Activated CD4-positive, alpha-beta T cell treated with anti-CD3 and anti-CD28 coated beads, Interleukin-2, Interleukin-4, amounts not matched to agents 100 ng/mL and 50 ng/mL, durations not matched to agents 16 hours and 8 hours (primary cell): ENCODE measurements around the gene GLDC.
"Not testable (repeated sequence)": the region's sequence is repeated elsewhere in the genome, so short reads cannot be mapped to it uniquely, and the experiment has no call there.

Experiments used
- DNase-seq: peaks from one replicate; pipeline ENCODE4 v3.0.0-alpha.2; 2020; ENCODE audit warnings: low spot score

GLDC gene

DNA sequence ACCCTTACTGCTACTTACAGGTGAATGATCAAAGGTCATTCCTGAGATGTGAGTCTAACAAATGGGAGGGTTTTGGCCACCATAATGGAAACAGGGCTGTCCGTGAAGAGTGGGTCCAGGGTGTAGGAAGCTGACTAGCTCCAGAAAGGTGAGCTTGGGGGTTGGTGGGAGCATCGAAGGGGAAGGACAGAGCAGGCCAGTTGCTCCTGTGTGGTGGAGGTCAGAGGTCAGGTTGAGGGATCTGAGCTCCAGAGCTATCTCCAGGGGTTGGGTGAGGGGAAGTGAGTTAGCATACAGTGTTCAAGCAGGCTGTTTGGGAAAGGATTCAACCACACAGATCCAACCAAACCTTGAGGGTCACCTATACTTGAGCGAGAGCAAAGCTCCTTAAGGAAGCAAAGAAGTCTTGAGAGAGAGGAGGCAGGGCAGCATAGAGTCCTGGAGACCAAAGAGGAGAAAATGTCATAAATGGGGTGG lies 18.7 kb upstream of the GLDC start:
- DNase-seq, result no peak

DNA sequence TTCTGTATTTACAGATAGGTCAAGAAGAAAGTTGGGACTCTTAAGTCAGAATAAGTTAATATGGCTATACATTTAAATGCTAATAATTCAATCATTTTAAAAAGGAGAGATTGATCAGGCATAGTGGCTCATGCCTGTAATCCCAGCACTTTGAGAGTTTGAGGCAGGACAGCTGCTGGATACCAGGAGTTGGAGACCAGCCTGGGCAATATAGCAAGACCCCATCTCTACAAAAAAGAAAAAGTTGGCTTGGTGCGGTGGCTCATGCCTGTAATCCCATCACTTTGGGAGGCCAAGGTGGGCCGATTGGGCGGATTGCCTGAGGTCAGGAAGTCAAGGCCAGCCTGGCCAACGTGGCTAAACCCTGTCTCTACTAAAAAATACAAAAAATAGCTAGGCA lies 15.0 kb upstream of the GLDC start:
- DNase-seq, result no peak

DNA sequence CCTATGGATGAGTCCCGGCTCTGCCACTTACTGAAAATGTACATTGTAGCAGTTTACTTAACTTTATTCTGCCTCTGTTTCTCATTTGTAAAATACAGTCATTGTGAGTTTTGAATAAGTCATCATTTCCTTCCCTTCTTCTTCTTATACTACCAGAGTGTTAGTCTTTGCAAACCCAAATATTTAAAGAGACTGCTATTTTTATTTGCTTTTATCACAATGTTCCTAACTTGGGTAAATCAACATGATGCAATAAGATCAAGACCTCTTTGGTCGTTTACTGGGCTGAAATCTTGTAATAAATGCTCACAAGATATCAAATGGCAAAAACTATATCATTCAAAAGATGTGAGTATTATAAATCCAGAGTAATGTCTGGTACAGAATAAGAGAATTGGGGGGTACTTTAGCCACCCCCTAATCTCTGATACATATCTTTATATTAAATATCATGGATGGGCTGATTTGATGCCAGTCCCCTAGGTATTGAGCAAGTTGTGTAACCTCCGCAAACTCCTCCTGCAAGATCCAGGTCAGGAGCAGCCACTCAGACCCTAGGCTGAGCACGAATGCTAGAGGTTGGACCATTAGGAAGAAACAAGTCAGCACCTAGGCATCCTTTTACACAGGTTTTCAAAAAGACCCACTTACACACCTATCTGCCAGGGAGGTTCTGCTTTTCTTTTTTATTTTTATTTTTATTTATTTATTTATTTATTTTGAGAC lies 13.3 kb upstream of the GLDC start:
- no peak for DNase-seq

DNA sequence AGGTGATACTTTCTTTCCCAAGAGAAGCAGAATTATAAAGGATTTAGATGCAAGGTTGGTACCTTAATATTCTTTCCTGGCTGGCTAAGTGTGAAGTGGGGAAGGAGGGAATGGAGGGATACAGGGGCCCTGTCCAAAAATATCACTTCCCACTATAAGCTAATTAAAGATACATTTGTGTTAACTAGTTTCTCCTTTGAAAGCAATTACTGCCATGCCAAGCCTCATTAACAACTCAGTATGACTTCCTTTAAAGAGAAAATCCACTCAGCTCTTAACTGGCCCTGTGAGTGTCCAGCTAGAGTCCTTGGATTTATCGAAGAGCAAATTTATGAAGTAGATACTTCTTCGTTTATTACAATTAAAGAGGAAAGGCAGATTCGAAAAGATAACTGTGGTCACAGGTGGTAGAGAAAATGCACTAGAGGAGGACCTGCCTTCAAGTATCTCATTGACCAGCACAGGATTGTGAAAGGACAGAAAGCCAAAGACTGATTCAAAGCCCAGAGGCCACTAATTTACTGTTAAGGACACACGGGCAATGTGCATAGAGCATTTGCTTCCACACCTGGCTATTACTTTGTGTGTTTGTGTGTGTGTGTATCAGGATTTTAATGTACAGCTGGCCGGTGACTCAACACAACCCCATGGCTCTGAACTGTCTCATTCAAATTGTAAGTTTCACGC lies 11.2 kb upstream of the GLDC start:
- no peak for DNase-seq

DNA sequence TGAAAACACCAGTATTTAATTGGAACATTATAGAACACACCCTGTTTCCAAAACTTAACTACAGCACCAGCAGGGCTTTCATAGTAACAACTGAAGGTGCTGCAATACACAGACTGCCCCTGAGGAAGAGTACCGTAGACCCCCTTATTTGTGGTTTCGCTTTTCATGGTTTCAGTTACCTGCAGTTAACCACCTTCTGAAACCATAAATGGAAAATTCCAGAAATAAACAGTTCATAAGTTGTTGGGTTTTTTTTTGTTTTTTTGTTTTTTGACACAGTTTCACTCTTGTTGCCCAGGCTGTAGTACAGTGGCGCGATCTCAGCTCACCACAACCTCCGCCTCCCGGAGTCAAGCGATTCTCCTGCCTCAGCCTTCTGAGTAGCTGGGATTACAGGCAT lies 9.5 kb upstream of the GLDC start:
- no peak for DNase-seq

DNA sequence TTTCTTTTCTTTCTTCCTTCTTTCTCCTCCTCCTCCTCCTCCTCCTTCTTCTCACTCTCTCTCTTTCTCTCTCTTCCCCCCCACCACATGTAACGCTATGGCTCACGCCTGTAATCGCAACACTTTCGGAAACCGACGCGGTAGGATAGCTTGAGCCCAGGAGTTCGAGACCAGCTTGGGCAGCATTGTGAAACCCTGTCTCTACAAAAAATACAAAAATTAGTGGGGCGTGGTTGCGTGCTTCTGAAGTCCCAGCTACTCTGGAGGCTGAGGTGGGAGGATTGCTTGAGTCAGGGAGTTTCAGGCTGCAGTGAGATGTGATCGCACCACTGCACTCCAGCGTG lies 736 bp upstream of the GLDC start:
- DNase-seq, result peak; percentile 50

DNA sequence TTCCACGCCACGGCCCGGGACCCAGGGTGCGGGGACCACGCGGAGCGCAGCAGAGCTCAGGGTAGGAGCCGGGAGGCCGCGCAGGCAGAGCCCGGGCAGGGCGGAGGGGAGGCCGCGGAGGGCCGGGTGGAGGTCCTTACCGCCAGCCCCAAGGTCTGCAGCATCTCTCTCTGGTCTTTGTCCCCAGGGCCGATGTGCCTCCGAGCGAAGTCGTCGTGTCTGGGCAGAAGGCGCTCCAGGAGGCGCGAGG lies 499 bp downstream of the GLDC start:
- DNase-seq, result peak; percentile 4

DNA sequence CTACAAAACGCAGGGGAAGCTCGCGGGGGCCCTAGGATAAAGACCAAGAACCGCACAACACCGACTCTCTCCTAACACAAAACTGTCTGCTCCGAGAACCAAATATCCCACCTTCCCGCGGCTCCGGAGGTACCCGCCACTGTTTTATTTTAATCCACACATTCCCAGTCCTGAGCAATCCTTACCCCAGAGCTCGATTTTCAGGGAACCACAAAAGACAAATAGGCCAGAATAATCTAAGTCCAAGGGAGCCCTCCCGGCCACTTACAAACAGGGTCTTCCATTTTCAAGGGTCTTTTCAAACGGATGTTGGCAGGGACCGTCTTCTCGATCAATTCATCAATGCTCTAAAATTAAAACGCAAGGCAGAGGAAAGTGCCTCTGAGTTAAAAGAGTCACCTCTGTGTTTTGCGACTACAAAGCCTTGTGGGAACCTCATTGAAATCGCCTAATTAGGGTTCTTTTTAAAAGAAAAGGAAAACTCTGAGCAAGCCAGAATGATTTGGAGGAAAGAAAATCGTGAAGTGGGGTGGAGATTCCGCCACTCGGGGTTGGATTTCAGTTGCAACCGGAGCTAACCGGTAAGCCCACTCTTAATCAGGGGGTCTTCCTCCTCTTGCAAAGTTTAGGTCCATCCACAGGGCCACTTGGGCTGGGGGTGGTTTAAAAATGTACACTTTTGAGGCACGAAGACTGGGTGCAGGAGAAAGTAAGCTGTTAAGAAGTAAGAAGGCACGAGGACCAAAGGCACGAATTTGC lies 1.0 kb downstream of the GLDC start:
- DNase-seq, result no peak

DNA sequence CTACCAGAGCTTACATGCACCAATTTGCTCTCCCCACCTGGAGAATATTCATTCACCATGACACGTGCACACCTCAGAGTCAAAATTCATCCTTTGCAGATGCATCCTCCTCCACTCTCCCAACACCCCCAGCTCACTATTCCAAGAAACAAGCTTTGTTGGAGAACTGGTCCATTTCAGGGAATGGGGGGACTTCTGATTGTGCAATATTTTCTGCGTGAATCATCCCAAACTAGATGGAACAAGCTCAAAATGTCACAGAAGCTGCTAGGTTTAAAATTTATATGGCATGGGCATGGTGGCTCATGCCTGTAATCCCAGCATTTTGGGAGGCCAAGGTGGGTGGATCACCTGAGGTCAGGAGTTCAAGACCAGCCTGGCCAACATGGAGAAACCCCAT lies 3.6 kb downstream of the GLDC start:
- no peak for DNase-seq

DNA sequence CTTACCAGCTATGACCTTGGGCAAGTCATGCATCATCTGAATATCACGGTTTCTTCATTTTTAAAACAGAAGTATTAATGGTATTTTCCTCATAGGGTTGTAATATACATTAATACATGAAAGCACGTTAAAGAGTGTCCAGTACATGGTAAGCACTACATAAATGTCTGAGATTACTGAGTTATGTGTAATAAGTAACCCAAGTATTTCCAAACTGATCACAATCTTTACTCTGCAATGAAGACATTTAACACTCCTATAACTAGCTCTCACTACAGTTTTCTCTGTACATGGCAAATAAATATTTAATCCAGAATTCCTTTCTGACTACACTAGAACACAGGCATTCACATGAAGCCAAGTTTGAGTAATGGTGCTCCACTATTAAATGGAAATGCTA lies 4.0 kb downstream of the GLDC start:
- no peak for DNase-seq

DNA sequence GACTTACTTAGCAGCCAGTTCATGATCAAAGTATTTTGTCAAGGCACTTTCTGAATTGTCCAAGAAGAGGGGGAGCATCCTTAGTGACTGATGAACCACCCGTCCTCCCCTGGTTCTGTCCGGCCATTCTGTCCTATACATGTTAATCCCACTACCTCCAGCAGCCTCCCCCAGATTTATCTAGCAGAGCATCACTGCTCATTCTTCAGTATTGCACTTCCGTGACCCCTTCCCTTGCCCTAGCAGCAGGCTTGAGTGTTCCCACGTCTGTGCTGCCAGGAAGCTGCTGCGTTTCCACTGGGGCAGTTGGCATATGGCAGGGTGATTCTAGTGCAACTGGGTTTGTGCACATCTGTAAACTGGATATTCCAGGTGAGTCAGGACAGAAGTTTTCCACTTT lies 4.5 kb downstream of the GLDC start:
- no peak for DNase-seq

DNA sequence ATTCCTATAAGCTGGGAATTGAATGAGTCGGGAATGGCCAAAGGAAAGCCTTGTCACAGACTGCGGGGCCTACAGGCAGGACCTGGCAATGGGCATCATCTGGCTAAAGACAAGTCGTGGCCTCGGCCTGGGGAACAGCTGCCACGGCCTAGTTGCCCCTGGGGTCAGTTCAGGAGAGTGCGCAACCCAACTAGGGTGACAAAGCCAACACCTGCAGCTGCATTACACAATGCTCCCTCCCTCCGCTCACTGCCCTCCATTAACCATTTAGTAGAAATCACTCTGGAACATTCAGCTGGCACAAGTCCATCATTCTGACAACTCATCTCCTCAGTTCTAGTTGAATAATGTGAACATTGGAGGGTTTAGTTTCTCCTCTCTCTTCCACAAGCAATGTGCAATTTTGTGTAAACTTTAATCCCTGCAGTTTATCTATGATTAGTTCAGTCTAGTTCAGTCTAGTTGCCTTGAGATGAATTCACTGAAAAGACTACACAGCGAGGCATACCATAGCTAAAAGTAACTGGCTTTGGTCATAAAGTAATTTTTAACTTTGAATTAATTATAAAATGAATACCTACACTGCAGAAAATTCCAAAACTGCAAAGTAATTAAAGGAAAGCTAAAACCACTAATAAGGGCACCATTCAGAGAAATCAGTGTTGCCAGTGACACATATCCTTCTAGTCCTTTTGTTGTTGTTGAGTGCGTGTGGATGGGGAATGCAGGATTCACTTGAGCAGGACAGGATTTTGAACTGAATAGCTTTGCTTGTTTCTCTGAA lies 5.1 kb downstream of the GLDC start:
- no peak for DNase-seq

DNA sequence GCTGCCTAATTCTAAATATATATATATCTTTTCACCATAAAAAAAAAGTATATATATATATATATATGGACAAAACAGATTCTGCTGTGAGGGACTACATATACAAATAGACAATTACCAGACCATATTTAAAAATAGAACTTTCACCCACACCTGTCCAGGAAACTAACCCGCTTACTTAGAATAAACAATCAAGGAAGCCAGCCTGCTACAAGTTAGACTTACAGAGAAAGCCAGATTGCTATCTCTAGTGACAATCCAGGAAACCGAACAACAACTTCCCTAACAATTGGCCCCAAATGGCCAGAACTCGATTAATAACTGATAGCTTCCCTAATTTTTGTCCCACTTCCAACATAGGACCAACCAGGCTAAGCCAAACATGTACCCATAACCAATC lies 5.9 kb downstream of the GLDC start:
- no peak for DNase-seq

DNA sequence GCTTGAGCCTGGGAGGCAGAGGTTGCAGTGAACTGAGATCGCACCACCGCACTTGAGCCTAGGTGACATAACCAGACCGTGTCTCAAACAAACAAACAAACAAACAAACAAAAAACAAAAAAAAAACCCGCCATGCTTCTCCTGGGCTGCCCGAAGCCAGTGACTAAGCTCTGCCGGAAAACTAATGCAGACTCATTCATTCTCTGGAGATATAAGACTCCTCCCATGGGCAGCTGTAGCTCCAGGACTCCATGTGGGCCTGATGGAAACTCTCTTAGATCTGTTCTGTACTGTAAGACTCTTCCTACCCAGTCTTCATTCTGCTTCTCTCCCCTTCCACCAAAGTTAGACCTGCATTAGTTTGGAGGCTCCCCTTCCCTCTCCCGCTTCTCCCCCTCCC lies 11.1 kb downstream of the GLDC start:
- DNase-seq, result no peak

DNA sequence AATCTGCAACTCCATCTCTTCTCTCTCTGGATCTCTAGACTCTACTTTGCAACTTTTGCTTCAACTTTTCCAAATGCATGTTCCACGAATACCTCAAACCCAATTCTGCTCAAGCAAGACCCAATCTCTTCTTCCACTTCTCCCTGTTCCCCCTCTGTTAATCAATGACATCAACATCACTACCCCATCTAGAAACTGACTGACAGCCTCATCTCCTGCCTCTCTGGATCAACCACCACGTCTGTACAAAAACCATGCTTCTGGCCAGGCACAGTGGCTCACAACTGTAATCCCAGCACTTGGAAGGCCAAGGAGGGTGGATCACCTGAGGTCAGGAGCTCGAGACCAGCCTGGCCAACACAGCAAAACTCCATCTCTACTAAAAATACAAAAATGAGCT lies 12.2 kb downstream of the GLDC start:
- DNase-seq, result no peak

DNA sequence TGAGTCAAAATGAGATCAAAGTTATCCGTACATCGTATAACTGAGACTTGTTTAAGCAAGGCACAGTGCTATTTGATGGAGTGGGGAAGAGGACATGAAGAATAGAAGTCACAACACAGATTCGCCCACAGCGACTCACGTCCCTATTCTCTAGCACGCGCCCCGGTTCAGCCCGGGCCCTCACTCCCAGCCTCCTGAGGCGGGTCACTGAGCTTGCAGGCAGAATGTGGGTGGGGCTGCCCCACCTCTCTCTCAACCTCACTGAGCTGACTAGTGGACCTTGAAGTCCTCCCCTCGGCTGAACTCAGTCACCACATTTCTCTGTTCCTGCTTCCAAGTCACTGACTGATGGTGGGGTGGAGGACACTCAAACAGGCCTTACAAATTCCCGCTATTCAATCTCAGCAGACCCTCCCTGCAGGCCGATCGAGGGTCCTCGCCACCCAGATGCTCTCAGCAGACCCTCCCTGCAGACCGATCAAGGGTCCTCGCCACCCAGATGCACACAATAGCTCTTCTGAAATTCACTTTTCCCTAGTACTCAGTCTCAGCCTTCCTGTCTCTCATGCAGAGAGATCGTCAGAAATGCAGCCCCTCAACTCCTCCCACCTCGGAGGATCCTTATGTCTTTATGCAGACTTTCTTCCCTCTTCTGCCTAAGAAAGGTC lies 12.9 kb downstream of the GLDC start:
- DNase-seq, result no peak

DNA sequence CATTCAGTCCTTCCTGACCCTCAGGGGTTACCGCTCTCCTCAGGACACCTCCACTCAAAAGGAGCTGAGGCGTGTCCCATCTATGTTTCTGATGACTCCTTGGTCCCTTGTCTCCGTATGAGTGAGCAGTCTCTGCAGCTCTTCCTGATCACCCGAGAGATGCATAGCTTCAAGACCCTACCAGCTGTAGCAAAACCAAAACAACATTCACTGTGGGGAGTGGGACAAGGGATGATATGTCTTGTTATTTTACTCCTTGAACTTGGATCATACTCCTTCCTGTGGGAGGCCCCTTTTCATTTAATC lies 14.4 kb downstream of the GLDC start:
- no peak for DNase-seq

DNA sequence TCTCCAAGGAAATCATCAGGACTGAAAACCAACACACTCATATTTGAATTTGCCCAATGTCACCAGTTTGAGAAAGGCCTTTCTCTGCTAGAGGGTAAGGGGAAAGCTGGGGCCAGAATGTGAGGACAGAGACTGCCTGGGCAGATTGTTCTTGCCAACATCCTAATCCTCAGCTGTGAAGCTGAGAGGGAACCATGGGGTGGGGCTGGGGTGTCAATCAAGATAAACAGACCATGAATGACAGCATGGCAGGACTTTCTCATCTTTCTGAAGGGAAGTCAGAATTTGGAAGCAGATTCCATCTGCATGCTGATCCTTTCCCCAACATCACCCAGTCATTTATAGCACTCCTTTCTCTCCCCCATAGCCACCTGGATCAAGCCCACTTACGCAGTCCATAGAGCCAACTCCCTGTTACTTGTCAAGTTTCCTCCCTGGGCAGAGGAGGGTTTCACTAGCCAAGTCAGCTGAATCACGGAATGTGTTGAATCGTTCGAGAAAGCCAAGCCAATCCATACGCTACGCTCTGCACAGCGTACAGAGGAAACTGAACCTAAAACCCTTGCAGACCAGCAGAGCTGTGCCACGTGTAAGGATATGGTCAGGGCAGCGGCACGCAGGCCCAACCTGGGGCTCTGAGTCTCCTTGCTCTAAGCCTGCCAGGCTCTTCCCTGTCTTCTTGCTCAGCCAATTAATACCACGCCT lies 14.9 kb downstream of the GLDC start:
- DNase-seq, result peak; percentile 46

DNA sequence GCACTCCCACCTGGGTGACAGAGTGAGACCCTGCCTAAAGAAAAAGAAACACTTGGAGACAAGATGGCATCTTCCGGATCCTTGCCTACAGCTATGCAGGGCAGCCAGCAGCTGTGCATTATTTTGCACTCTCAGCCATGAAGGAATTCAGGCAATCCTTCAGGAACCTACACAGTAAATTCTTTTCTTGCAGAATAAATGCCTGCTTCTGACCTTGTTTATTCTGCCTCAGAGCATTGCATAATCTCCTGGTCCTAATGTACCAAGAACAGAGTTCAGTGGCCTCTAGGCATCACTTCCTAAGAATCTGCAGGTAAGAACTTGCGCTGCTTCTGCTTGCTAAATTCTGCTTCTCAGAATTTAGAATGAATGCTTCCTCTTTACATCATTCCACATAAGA lies 16.8 kb downstream of the GLDC start:
- no peak for DNase-seq

DNA sequence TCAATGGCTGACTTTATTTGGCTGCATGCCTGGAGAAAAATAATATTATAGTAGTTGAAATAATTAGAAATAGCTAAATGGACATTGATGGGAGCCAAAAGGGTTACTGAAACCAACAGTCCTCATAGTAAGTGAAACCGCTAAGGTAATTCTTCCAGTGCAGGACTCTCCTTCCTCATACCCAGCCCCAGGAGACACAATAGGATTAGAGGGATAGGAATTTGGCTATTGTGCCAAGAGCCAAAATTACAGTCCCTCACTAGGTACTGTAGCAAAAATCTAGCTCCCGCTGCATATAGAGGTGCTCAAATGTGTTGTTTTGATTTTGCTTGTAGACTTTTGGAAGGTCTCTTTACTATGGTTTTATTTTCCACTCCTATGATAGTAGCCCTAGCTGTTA lies 20.2 kb downstream of the GLDC start:
- no peak for DNase-seq

DNA sequence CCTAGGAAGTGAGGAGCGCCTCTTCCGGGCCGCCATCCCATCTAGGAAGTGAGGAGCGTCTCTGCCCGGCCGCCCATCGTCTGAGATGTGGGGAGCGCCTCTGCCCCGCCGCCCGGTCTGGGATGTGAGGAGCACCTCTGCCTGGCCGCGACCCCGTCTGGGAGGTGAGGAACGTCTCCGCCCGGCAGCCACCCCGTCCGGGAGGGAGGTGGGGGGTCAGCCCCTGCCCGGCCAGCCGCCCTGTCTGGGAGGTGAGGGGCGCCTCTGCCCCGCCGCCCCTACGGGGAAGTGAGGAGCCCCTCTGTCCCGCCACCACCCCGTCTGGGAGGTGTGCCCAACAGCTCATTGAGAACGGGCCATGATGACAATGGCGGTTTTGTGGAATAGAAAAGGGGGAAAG lies 22.7 kb downstream of the GLDC start:
- DNase-seq, result not testable (repeated sequence)

DNA sequence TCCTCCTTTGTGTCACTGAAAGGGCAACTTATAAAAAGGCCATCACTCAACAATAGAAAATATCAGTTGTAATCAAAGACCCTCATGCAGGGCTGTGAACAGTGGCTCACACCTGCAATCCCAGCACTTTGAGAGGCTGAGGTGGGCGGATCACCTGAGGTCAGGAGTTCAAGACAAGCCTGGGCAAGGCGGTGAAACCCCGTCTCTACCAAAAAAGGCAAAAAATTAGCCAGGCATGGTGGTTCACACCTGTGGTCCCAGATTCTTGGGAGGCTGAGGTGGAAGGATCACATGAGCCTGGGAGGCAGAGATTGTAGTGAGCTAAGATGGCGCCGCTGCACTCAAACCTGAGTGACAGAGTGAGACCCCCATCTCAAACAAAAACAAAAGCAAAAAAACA lies 24.7 kb downstream of the GLDC start:
- DNase-seq, result no peak
